ENCODE data around the gene SUFU.

The SUFU gene

GRCh38 chr10:102611514-102612087 is 107.8 kb downstream of the SUFU start:
- TF ChIP-seq, protein P1, sequence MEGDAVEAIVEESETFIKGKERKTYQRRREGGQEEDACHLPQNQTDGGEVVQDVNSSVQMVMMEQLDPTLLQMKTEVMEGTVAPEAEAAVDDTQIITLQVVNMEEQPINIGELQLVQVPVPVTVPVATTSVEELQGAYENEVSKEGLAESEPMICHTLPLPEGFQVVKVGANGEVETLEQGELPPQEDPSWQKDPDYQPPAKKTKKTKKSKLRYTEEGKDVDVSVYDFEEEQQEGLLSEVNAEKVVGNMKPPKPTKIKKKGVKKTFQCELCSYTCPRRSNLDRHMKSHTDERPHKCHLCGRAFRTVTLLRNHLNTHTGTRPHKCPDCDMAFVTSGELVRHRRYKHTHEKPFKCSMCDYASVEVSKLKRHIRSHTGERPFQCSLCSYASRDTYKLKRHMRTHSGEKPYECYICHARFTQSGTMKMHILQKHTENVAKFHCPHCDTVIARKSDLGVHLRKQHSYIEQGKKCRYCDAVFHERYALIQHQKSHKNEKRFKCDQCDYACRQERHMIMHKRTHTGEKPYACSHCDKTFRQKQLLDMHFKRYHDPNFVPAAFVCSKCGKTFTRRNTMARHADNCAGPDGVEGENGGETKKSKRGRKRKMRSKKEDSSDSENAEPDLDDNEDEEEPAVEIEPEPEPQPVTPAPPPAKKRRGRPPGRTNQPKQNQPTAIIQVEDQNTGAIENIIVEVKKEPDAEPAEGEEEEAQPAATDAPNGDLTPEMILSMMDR (IDR thresholded peaks at IDR 0.05; ENCODE audit: extremely low read depth, insufficient read depth, missing control alignments): no peak
- no peak for DNase-seq (ENCODE audit: low spot score)
- in situ Hi-C loops (cut with MboI; ENCODE audit: low pct_unique_long_range_greater_than_20kb, low sequenced_read_pairs, unreplicated experiment): no loop called here

- no peak for DNase-seq (ENCODE audit: low spot score)
- in situ Hi-C loops (cut with MboI; ENCODE audit: low pct_unique_long_range_greater_than_20kb, low sequenced_read_pairs, unreplicated experiment): no loop called here
- TF ChIP-seq, protein P1 (IDR thresholded peaks at IDR 0.05; ENCODE audit: extremely low read depth, insufficient read depth, missing control alignments): no peak
These were observed 109.1 kb downstream of the SUFU start for GRCh38 chr10:102612964-102613275.

- DNase-seq (ENCODE audit: low spot score): no peak
- TF ChIP-seq, protein P1 (IDR thresholded peaks at IDR 0.05; ENCODE audit: extremely low read depth, insufficient read depth, missing control alignments): no peak
- in situ Hi-C loops (cut with MboI; ENCODE audit: low pct_unique_long_range_greater_than_20kb, low sequenced_read_pairs, unreplicated experiment): no loop called here
These were observed 109.5 kb downstream of the SUFU start for GRCh38 chr10:102613286-102613685.

- in situ Hi-C loops (cut with MboI; ENCODE audit: low pct_unique_long_range_greater_than_20kb, low sequenced_read_pairs, unreplicated experiment): no loop called here
- TF ChIP-seq, protein P1 (IDR thresholded peaks at IDR 0.05; ENCODE audit: extremely low read depth, insufficient read depth, missing control alignments): no peak
- DNase-seq (ENCODE audit: low spot score): no peak
These were observed 110.0 kb downstream of the SUFU start for GRCh38 chr10:102613785-102614184.

- TF ChIP-seq, protein P1 (IDR thresholded peaks at IDR 0.05; ENCODE audit: extremely low read depth, insufficient read depth, missing control alignments): no peak
- in situ Hi-C loops (cut with MboI; ENCODE audit: low pct_unique_long_range_greater_than_20kb, low sequenced_read_pairs, unreplicated experiment): no loop called here
- DNase-seq (ENCODE audit: low spot score): no peak
These were observed 111.1 kb downstream of the SUFU start for GRCh38 chr10:102614888-102615287.

DNA sequence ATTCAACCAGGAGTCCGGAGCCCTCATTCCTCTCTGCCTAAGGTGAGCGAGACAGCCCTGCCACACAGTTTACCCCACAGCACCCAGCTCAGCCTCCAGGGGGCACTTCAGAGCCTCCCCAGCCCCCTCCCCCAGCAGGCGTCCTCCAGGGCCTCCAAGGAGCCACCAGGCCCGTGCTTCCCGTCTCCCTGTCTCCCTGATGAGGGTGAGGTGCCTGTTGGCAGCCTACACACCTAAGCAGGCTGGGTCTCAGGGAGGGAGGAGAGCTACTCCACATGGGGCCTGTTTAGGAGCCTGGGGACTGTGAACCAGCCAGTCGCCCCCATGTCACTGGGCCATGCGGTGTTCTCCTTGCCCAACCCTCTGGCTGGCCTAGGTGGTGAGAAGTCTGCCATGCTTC is 111.6 kb downstream of the SUFU start:
- TF ChIP-seq, protein P1 (IDR thresholded peaks at IDR 0.05; ENCODE audit: extremely low read depth, insufficient read depth, missing control alignments): peak; percentile 29
- in situ Hi-C loops (cut with MboI; ENCODE audit: low pct_unique_long_range_greater_than_20kb, low sequenced_read_pairs, unreplicated experiment): no loop called here
- no peak for DNase-seq (ENCODE audit: low spot score)

All from GM13977 (cell line).